ENCODE data around the gene INPP5A. TPM values are rescaled to one million over a fixed set of nuclear protein-coding genes. Genes with fewer than 3 reads are reported as not detected.
"Not testable (repeated sequence)": the region's sequence is repeated elsewhere in the genome, so short reads cannot be mapped to it uniquely, and the experiment has no call there.

Gene INPP5A
- total RNA-seq, 1 donor from 2014 or later: 45.2 TPM

- Mint-ChIP-seq H3K27me3 (ENCODE audit: unreplicated experiment) (peaks cover 14% of the 10 kb centered on the region), H3K36me3 (ENCODE audit: low read depth, unreplicated experiment) (peaks cover 39% of the 10 kb centered on the region), H3K4me3 (ENCODE audit: unreplicated experiment) (peak overlapping the region; percentile 47), H3K9me3 (ENCODE audit: unreplicated experiment) (peaks cover 10% of the 10 kb centered on the region), H3K4me1 (ENCODE audit: unreplicated experiment) (peaks cover 2% of the 10 kb centered on the region), H3K27ac (ENCODE audit: unreplicated experiment) (peak overlapping the region; percentile 31)
- no peak for DNase-seq (ENCODE audit: low spot score)
- no peak for TF ChIP-seq CTCF (IDR thresholded peaks at IDR 0.05; ENCODE audit: unreplicated experiment)
Observed at GRCh38 chr10:132702601-132703418, 165.2 kb downstream of the INPP5A start.

GRCh38 chr10:132703419-132704007 is 165.9 kb downstream of the INPP5A start:
- Mint-ChIP-seq H3K4me1 (ENCODE audit: unreplicated experiment) (peaks cover 2% of the 10 kb centered on the region), H3K4me3 (ENCODE audit: unreplicated experiment) (peak overlapping the region; percentile 47)

GRCh38 chr10:132704008-132704814 is 166.6 kb downstream of the INPP5A start:
- no peak overlapping the region for H3K4me3 Mint-ChIP-seq (ENCODE audit: unreplicated experiment)
- H3K9me3 Mint-ChIP-seq (ENCODE audit: unreplicated experiment): peaks cover 10% of the 10 kb centered on the region
- H3K27me3 Mint-ChIP-seq (ENCODE audit: unreplicated experiment): peaks cover 13% of the 10 kb centered on the region
- H3K27ac Mint-ChIP-seq (ENCODE audit: unreplicated experiment): no peak overlapping the region
- TF ChIP-seq CTCF (IDR thresholded peaks at IDR 0.05; ENCODE audit: unreplicated experiment): no peak
- peaks cover 2% of the 10 kb centered on the region for H3K4me1 Mint-ChIP-seq (ENCODE audit: unreplicated experiment)
- DNase-seq (ENCODE audit: low spot score): no peak
- peaks cover 44% of the 10 kb centered on the region for H3K36me3 Mint-ChIP-seq (ENCODE audit: low read depth, unreplicated experiment)

More at GRCh38 chr10:132703419-132704007, 165.9 kb downstream of the INPP5A start:
- Mint-ChIP-seq H3K27ac (ENCODE audit: unreplicated experiment) (no peak overlapping the region), H3K27me3 (ENCODE audit: unreplicated experiment) (peaks cover 13% of the 10 kb centered on the region), H3K36me3 (ENCODE audit: low read depth, unreplicated experiment) (peaks cover 41% of the 10 kb centered on the region), H3K9me3 (ENCODE audit: unreplicated experiment) (peaks cover 10% of the 10 kb centered on the region)
- DNase-seq (ENCODE audit: low spot score): no peak
- TF ChIP-seq CTCF (IDR thresholded peaks at IDR 0.05; ENCODE audit: unreplicated experiment): no peak

- peaks cover 44% of the 10 kb centered on the region for H3K36me3 Mint-ChIP-seq (ENCODE audit: low read depth, unreplicated experiment)
- DNase-seq (ENCODE audit: low spot score); H3K4me1 Mint-ChIP-seq (ENCODE audit: unreplicated experiment); H3K9me3 Mint-ChIP-seq (ENCODE audit: unreplicated experiment); H3K27ac Mint-ChIP-seq (ENCODE audit: unreplicated experiment); H3K4me3 Mint-ChIP-seq (ENCODE audit: unreplicated experiment): not testable (repeated sequence)
- H3K27me3 Mint-ChIP-seq (ENCODE audit: unreplicated experiment): peaks cover 13% of the 10 kb centered on the region
Observed at GRCh38 chr10:132704815-132705064, 167.2 kb downstream of the INPP5A start.

GRCh38 chr10:132705173-132705572 is 167.6 kb downstream of the INPP5A start:
- TF ChIP-seq CTCF (IDR thresholded peaks at IDR 0.05; ENCODE audit: unreplicated experiment): no peak
- H3K4me1 Mint-ChIP-seq (ENCODE audit: unreplicated experiment): peaks cover 2% of the 10 kb centered on the region

More at GRCh38 chr10:132705173-132705572, 167.6 kb downstream of the INPP5A start:
- H3K9me3 Mint-ChIP-seq (ENCODE audit: unreplicated experiment): peaks cover 10% of the 10 kb centered on the region
- H3K36me3 Mint-ChIP-seq (ENCODE audit: low read depth, unreplicated experiment): peaks cover 44% of the 10 kb centered on the region
- DNase-seq (ENCODE audit: low spot score): no peak
- H3K4me3 Mint-ChIP-seq (ENCODE audit: unreplicated experiment): no peak overlapping the region
- H3K27ac Mint-ChIP-seq (ENCODE audit: unreplicated experiment): no peak overlapping the region
- H3K27me3 Mint-ChIP-seq (ENCODE audit: unreplicated experiment): peaks cover 13% of the 10 kb centered on the region

All from endothelial cell (in vitro differentiated cells).